GM12892 (cell line): ENCODE results near the gene MGMT.

Experiments used
- DNase-seq: peaks from one replicate; pipeline ENCODE4 v3.0.0; 2011; ENCODE audit not compliant: insufficient read length
- FAIRE-seq: peaks from 2 replicates; lab custom pipeline; 2011; peaks lifted over from hg19 to GRCh38; lab: Jason Lieb, UNC
- POLR2A ChIP-seq: IDR thresholded peaks from 2 replicates; pipeline ENCODE4 v1.6.1; 2011; ENCODE audit warnings: low read depth, low read length, control low read depth
- POLR2AphosphoS5 ChIP-seq: IDR thresholded peaks from 2 replicates; pipeline ENCODE4 v1.6.1; 2011; ENCODE audit warnings: low read depth, low read length, control low read depth
- TAF1 ChIP-seq: IDR thresholded peaks from 2 replicates; pipeline ENCODE4 v1.6.1; 2011; ENCODE audit warnings: low read depth, mild to moderate bottlenecking, control low read depth, low read length, borderline replicate concordance

Gene MGMT

GRCh38 chr10:129756912-129757901, 290.2 kb downstream of the MGMT start:
- DNase-seq (no peak), FAIRE-seq (no peak)
- TF ChIP-seq POLR2A (no peak), POLR2AphosphoS5 (no peak), TAF1 (no peak)

GRCh38 chr10:129758207-129759021, 291.4 kb downstream of the MGMT start:
- DNase-seq (no peak), FAIRE-seq (no peak)
- no peak for TF ChIP-seq POLR2A
- TF ChIP-seq TAF1, result no peak
- TF ChIP-seq POLR2AphosphoS5, result no peak

GRCh38 chr10:129759214-129760002, 292.4 kb downstream of the MGMT start:
- no peak for FAIRE-seq
- TF ChIP-seq POLR2AphosphoS5 (no peak), POLR2A (no peak), TAF1 (no peak)
- DNase-seq, result no peak

GRCh38 chr10:129760003-129760315, 292.9 kb downstream of the MGMT start:
- TF ChIP-seq TAF1, result no peak
- TF ChIP-seq POLR2AphosphoS5, result no peak
- no peak for TF ChIP-seq POLR2A
- DNase-seq (no peak), FAIRE-seq (no peak)

- FAIRE-seq, result no peak
- DNase-seq, result no peak
- TF ChIP-seq POLR2A (no peak), POLR2AphosphoS5 (no peak), TAF1 (no peak)
Observed at GRCh38 chr10:129760416-129760815, 293.4 kb downstream of the MGMT start.

- TF ChIP-seq POLR2A (no peak), TAF1 (no peak), POLR2AphosphoS5 (no peak)
- FAIRE-seq (no peak), DNase-seq (no peak)
Observed at GRCh38 chr10:129761197-129761972, 294.3 kb downstream of the MGMT start.

GRCh38 chr10:129761981-129762956, 295.2 kb downstream of the MGMT start:
- no peak for TF ChIP-seq POLR2AphosphoS5
- no peak for TF ChIP-seq POLR2A
- no peak for TF ChIP-seq TAF1
- no peak for FAIRE-seq
- no peak for DNase-seq

GRCh38 chr10:129764011-129764900, 297.2 kb downstream of the MGMT start:
- no peak for TF ChIP-seq POLR2A
- no peak for TF ChIP-seq POLR2AphosphoS5
- no peak for TF ChIP-seq TAF1
- FAIRE-seq, result no peak
- DNase-seq, result no peak

- TF ChIP-seq POLR2AphosphoS5 (no peak), TAF1 (no peak), POLR2A (no peak)
- DNase-seq (no peak), FAIRE-seq (no peak)
Observed at GRCh38 chr10:129764901-129765663, 298.0 kb downstream of the MGMT start.
